ENCODE measurements around the gene PC. TPM values are rescaled to one million over a fixed set of nuclear protein-coding genes. Genes with fewer than 3 reads are reported as not detected.
"Not testable (repeated sequence)": the region's sequence is repeated elsewhere in the genome, so short reads cannot be mapped to it uniquely, and the experiment has no call there.

The PC gene
- total RNA-seq, 1 experiment from 2014 or later = 40.5 TPM

- H3K36me3 Mint-ChIP-seq (ENCODE audit: insufficient read depth, unreplicated experiment) = peaks cover 12% of the 10 kb centered on the region
- H3K9me3 Mint-ChIP-seq (ENCODE audit: low read depth, unreplicated experiment) = peaks cover 3% of the 10 kb centered on the region
- intact Hi-C loops (cut with micrococcal nuclease; ENCODE audit: unreplicated experiment) = no loop called here
- H3K27me3 Mint-ChIP-seq (ENCODE audit: unreplicated experiment) = no peaks in the 10 kb centered on the region
- no peak overlapping the region for H3K4me3 Mint-ChIP-seq (ENCODE audit: low read depth, unreplicated experiment)
- CTCF ChIA-PET = interaction anchor here (0.6 to 1.3 kb wide), 3 partner anchors 36 to 47 kb away, joined by 3 to 4 read pairs (median 4); no protein-coding TSS in a partner anchor
- H3K27ac Mint-ChIP-seq (ENCODE audit: unreplicated experiment) = no peak overlapping the region
- peaks cover 26% of the 10 kb centered on the region for H3K4me1 Mint-ChIP-seq (ENCODE audit: low read depth, unreplicated experiment)
- BruUV-seq (replicated peaks) = no TSS peak
- DNase-seq = no peak
- TF ChIP-seq CTCF (IDR thresholded peaks at IDR 0.05; ENCODE audit: unreplicated experiment) = no peak
Measured at GRCh38 chr11:66962801-66963200, 4.6 kb upstream of the PC start.

DNA sequence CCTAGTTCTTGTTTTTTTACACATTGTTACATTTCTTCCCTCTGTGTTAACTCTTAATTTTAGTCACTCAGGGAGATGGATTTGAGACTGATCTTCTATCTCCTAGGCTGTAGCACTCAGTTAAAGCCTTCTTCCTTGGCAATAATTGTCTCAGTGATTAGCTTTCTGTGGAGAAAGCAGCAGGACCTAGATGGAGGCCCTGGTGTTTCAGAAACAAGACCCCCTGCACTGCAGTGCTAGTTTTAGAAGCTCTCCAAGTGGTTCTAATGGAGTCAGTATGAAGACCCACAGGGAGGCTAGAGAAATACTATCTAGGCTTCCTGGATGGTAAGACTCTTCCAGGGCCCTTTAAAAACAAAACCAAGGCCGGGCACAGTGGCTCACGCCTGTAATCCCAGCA lies 4.1 kb upstream of the PC start:
- intact Hi-C loops (cut with micrococcal nuclease; ENCODE audit: unreplicated experiment) = no loop called here
- peaks cover 18% of the 10 kb centered on the region for H3K36me3 Mint-ChIP-seq (ENCODE audit: insufficient read depth, unreplicated experiment)
- BruUV-seq (replicated peaks) = no TSS peak
- no peak overlapping the region for H3K4me3 Mint-ChIP-seq (ENCODE audit: low read depth, unreplicated experiment)
- peaks cover 3% of the 10 kb centered on the region for H3K9me3 Mint-ChIP-seq (ENCODE audit: low read depth, unreplicated experiment)
- TF ChIP-seq CTCF (IDR thresholded peaks at IDR 0.05; ENCODE audit: unreplicated experiment) = no peak
- H3K27ac Mint-ChIP-seq (ENCODE audit: unreplicated experiment) = no peak overlapping the region
- peaks cover 24% of the 10 kb centered on the region for H3K4me1 Mint-ChIP-seq (ENCODE audit: low read depth, unreplicated experiment)
- CTCF ChIA-PET = interaction anchor here (1.3 kb wide), 1 partner anchor 48 kb away, joined by 4 read pairs; no protein-coding TSS in a partner anchor
- no peak for DNase-seq
- no peaks in the 10 kb centered on the region for H3K27me3 Mint-ChIP-seq (ENCODE audit: unreplicated experiment)

DNA sequence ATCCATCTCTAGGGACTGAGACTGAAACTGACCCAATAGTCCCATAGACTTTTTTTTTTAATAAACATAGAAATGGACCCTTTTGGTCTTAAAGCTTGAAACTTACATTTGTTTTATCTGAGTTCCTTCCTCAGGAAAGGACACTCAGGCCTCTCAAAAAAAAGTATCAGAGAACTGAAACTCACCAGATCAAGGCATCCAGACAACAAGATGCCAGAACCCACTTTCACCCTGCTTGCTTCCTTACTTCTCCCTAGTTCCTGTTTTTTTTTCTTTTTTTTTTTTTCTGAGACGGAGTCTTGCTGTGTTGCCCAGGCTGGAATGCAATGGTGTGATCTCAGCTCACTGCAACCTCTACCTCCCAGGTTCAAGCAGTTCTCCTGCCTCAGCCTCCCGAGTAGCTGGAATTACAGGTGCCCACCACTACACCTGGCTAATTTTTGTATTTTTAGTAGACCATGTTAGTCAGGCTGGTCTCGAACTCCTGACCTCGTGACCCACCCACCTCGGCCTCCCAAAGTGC lies 3.6 kb upstream of the PC start:
- CTCF ChIA-PET; BruUV-seq (replicated peaks); H3K27ac Mint-ChIP-seq (ENCODE audit: unreplicated experiment); H3K9me3 Mint-ChIP-seq (ENCODE audit: low read depth, unreplicated experiment); DNase-seq; H3K4me3 Mint-ChIP-seq (ENCODE audit: low read depth, unreplicated experiment); intact Hi-C loops (cut with micrococcal nuclease; ENCODE audit: unreplicated experiment); H3K27me3 Mint-ChIP-seq (ENCODE audit: unreplicated experiment): not testable (repeated sequence)
- Mint-ChIP-seq H3K36me3 (ENCODE audit: insufficient read depth, unreplicated experiment) (peaks cover 23% of the 10 kb centered on the region), H3K4me1 (ENCODE audit: low read depth, unreplicated experiment) (peaks cover 29% of the 10 kb centered on the region)

GRCh38 chr11:66958956-66959274 lies 732 bp upstream of the PC start:
- Mint-ChIP-seq H3K27me3 (ENCODE audit: unreplicated experiment) (no peaks in the 10 kb centered on the region), H3K9me3 (ENCODE audit: low read depth, unreplicated experiment) (peaks cover 3% of the 10 kb centered on the region), H3K27ac (ENCODE audit: unreplicated experiment) (peak overlapping the region; percentile 64), H3K36me3 (ENCODE audit: insufficient read depth, unreplicated experiment) (peaks cover 30% of the 10 kb centered on the region), H3K4me3 (ENCODE audit: low read depth, unreplicated experiment) (peak overlapping the region; percentile 68), H3K4me1 (ENCODE audit: low read depth, unreplicated experiment) (peaks cover 38% of the 10 kb centered on the region)
- no peak for DNase-seq
- TF ChIP-seq CTCF (IDR thresholded peaks at IDR 0.05; ENCODE audit: unreplicated experiment) = no peak
- no TSS peak for BruUV-seq (replicated peaks)
- CTCF ChIA-PET = interaction anchor here (0.6 to 1.5 kb wide), 4 partner anchors 9 to 403 kb away, joined by 3 to 5 read pairs (median 3); no protein-coding TSS in a partner anchor
- intact Hi-C loops (cut with micrococcal nuclease; ENCODE audit: unreplicated experiment) = loop anchor here (10.0 kb wide), 1 partner anchor 64 kb away; no protein-coding TSS in a partner anchor

DNA sequence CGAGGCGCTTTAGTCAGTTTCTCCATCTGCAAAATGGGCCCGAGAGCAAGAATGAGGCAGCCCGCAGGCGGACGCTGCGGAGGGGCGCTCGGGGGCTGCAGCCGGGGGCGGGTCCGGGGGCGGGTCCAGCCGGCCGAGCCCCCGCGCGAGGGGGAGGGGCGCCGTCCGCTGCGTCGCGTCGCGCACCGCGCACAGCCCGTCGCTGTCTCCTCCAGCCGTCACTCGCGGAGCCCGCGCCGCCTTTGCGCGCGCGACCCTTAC lies 282 bp downstream of the PC start:
- Mint-ChIP-seq H3K27me3 (ENCODE audit: unreplicated experiment) (no peaks in the 10 kb centered on the region), H3K4me3 (ENCODE audit: low read depth, unreplicated experiment) (peak overlapping the region; percentile 68), H3K4me1 (ENCODE audit: low read depth, unreplicated experiment) (peaks cover 38% of the 10 kb centered on the region), H3K36me3 (ENCODE audit: insufficient read depth, unreplicated experiment) (peaks cover 30% of the 10 kb centered on the region), H3K27ac (ENCODE audit: unreplicated experiment) (peak overlapping the region; percentile 64), H3K9me3 (ENCODE audit: low read depth, unreplicated experiment) (peaks cover 3% of the 10 kb centered on the region)
- TF ChIP-seq CTCF (IDR thresholded peaks at IDR 0.05; ENCODE audit: unreplicated experiment) = no peak
- intact Hi-C loops (cut with micrococcal nuclease; ENCODE audit: unreplicated experiment) = loop anchor here (10.0 kb wide), 1 partner anchor 63 kb away; no protein-coding TSS in a partner anchor
- no TSS peak for BruUV-seq (replicated peaks)
- no peak for DNase-seq
- CTCF ChIA-PET = no interaction called here

All from Calu3 (cell line).